Measurements from ENCODE around the gene EPN3. TPM values are rescaled to one million over a fixed set of nuclear protein-coding genes. Genes with fewer than 3 reads are reported as not detected.
A peak's percentile ranks its signal among the peaks of the same experiment; 100 is the strongest.

Gene EPN3
- total and polyA plus RNA-seq, 2 donors from 2014 or later = 5.0 to 28.7 TPM

GRCh38 chr17:50561746-50562141 lies 29.2 kb downstream of the EPN3 start:
- no peak for FAIRE-seq
- no peak overlapping the region for H3K4me3 ChIP-seq (ENCODE audit: low read length in 3 of 3)

GRCh38 chr17:50562242-50563091 lies 29.9 kb downstream of the EPN3 start:
- TF ChIP-seq CTCF (IDR thresholded peaks at IDR 0.05; ENCODE audit: borderline replicate concordance, extremely low read depth, insufficient read depth) = no peak
- DNase-seq (no peak), FAIRE-seq (no peak)
- Histone ChIP-seq H3K9me3 (ENCODE audit: control insufficient read depth in 2 of 3, insufficient read depth in 1 of 3, low read length in 3 of 3) (no peaks in the 10 kb centered on the region), H3K36me3 (ENCODE audit: control insufficient read depth in 2 of 3, insufficient read depth in 3 of 3, low read length in 3 of 3) (no peaks in the 10 kb centered on the region), H3K4me3 (ENCODE audit: low read length in 3 of 3) (peak overlapping the region in 1 of 3 donors; percentile 6), H3K9ac (ENCODE audit: low read length in 3 of 3) (no peak overlapping the region), H3K27me3 (ENCODE audit: control insufficient read depth, insufficient read depth, low read length) (peaks cover 8% of the 10 kb centered on the region), H3K4me1 (ENCODE audit: control insufficient read depth in 2 of 3, insufficient read depth in 2 of 3, low read depth in 1 of 3, low read length in 3 of 3) (peaks cover 0 to 8% (median 7%) of the 10 kb centered on the region in 3 donors), H3K27ac (ENCODE audit: low read depth in 2 of 2, low read length in 2 of 2) (no peak overlapping the region)
- intact Hi-C loops (cut with DNase I) = no loop called here

More at GRCh38 chr17:50561746-50562141, 29.2 kb downstream of the EPN3 start:
- H3K27ac ChIP-seq (ENCODE audit: low read depth in 2 of 2, low read length in 2 of 2) = no peak overlapping the region
- no peak for TF ChIP-seq CTCF (IDR thresholded peaks at IDR 0.05; ENCODE audit: borderline replicate concordance, extremely low read depth, insufficient read depth)
- H3K27me3 ChIP-seq (ENCODE audit: control insufficient read depth, insufficient read depth, low read length) = peaks cover 8% of the 10 kb centered on the region
- intact Hi-C loops (cut with DNase I) = no loop called here
- no peaks in the 10 kb centered on the region for H3K36me3 ChIP-seq (ENCODE audit: control insufficient read depth in 2 of 3, insufficient read depth in 3 of 3, low read length in 3 of 3)
- DNase-seq = peak in 1 of 5 donors; percentile 49
- no peak overlapping the region for H3K9ac ChIP-seq (ENCODE audit: low read length in 3 of 3)
- no peaks in the 10 kb centered on the region for H3K9me3 ChIP-seq (ENCODE audit: control insufficient read depth in 2 of 3, insufficient read depth in 1 of 3, low read length in 3 of 3)
- H3K4me1 ChIP-seq (ENCODE audit: control insufficient read depth in 2 of 3, insufficient read depth in 2 of 3, low read depth in 1 of 3, low read length in 3 of 3) = peaks cover 0 to 8% (median 7%) of the 10 kb centered on the region in 3 donors

- no peak for TF ChIP-seq CTCF (IDR thresholded peaks at IDR 0.05; ENCODE audit: borderline replicate concordance, extremely low read depth, insufficient read depth)
- Histone ChIP-seq H3K4me1 (ENCODE audit: control insufficient read depth in 2 of 3, insufficient read depth in 2 of 3, low read depth in 1 of 3, low read length in 3 of 3) (peaks cover 0 to 8% (median 7%) of the 10 kb centered on the region in 3 donors), H3K9ac (ENCODE audit: low read length in 3 of 3) (no peak overlapping the region), H3K4me3 (ENCODE audit: low read length in 3 of 3) (no peak overlapping the region), H3K36me3 (ENCODE audit: control insufficient read depth in 2 of 3, insufficient read depth in 3 of 3, low read length in 3 of 3) (no peaks in the 10 kb centered on the region), H3K9me3 (ENCODE audit: control insufficient read depth in 2 of 3, insufficient read depth in 1 of 3, low read length in 3 of 3) (no peaks in the 10 kb centered on the region), H3K27ac (ENCODE audit: low read depth in 2 of 2, low read length in 2 of 2) (no peak overlapping the region), H3K27me3 (ENCODE audit: control insufficient read depth, insufficient read depth, low read length) (peaks cover 8% of the 10 kb centered on the region)
- intact Hi-C loops (cut with DNase I) = no loop called here
- FAIRE-seq (no peak), DNase-seq (no peak)
Observed at GRCh38 chr17:50563092-50563511, 30.6 kb downstream of the EPN3 start.
